Upper lobe of left lung (tissue), 4 donors: ENCODE results near the gene SLFN5.

Experiments
- POLR2A ChIP-seq, 4 donors: fragments of 450-650 bp; IDR thresholded peaks; one replicate each; pipeline ENCODE4 v1.5.1; 2016 to 2017; ENCODE audit warnings: antibody characterized with exemption in 4 of 4, mild to moderate bottlenecking in 2 of 4
- POLR2AphosphoS5 ChIP-seq, 2 donors: sonication (generic); formaldehyde crosslinking; IDR thresholded peaks; one replicate each; pipeline ENCODE4 v1.5.1; 2017; ENCODE audit warnings: antibody characterized with exemption in 2 of 2
- TF ChIP-seq, protein P1 (sequence below), 6 experiments: fragments of 450-650 bp in 4 of 6; fragments of 200-600 bp in 2 of 6; sonication (generic) in 2 of 6; IDR thresholded peaks; one replicate each; pipeline ENCODE4 v1.5.1; 2016 to 2019; ENCODE audit warnings: antibody characterized with exemption in 6 of 6

DNA sequence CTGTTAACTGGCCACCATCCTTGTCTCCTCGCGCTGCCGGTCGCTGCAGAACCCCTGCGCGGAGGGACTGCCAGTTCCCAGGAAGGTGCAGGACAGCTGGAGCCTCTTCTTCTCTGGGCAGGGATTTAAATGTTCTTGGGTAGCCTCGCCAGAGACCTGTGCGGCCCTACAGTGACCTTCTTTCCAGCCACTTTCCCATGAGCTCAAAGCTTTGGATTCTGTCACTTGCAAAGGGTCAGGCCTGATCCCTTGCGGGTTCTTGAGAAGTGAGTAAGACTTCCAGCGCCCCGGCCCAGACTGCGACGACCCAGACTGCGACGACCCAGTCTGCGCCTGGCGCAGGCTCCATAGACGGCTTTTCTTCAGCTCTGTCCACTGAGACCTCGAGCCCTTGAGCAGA, 1.4 kb upstream of the SLFN5 start:
- TF ChIP-seq, protein P1, sequence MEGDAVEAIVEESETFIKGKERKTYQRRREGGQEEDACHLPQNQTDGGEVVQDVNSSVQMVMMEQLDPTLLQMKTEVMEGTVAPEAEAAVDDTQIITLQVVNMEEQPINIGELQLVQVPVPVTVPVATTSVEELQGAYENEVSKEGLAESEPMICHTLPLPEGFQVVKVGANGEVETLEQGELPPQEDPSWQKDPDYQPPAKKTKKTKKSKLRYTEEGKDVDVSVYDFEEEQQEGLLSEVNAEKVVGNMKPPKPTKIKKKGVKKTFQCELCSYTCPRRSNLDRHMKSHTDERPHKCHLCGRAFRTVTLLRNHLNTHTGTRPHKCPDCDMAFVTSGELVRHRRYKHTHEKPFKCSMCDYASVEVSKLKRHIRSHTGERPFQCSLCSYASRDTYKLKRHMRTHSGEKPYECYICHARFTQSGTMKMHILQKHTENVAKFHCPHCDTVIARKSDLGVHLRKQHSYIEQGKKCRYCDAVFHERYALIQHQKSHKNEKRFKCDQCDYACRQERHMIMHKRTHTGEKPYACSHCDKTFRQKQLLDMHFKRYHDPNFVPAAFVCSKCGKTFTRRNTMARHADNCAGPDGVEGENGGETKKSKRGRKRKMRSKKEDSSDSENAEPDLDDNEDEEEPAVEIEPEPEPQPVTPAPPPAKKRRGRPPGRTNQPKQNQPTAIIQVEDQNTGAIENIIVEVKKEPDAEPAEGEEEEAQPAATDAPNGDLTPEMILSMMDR (IDR thresholded peaks at IDR 0.05) = no peak
- TF ChIP-seq POLR2AphosphoS5 (IDR thresholded peaks at IDR 0.05) = no peak
- TF ChIP-seq POLR2A (IDR thresholded peaks at IDR 0.05) = no peak
